HG02970 (cell line): Measurements from ENCODE around the gene B4GALT1.

Experiments used
- ATAC-seq: cut with Tn5 transposase; IDR thresholded peaks from one replicate; pipeline ENCODE4 v1.9.1; 2021; ENCODE audit warnings: mild to moderate bottlenecking, moderate library complexity, moderate number of reproducible peaks; ENCODE audit not compliant: unreplicated experiment, low FRiP score

Gene B4GALT1

DNA sequence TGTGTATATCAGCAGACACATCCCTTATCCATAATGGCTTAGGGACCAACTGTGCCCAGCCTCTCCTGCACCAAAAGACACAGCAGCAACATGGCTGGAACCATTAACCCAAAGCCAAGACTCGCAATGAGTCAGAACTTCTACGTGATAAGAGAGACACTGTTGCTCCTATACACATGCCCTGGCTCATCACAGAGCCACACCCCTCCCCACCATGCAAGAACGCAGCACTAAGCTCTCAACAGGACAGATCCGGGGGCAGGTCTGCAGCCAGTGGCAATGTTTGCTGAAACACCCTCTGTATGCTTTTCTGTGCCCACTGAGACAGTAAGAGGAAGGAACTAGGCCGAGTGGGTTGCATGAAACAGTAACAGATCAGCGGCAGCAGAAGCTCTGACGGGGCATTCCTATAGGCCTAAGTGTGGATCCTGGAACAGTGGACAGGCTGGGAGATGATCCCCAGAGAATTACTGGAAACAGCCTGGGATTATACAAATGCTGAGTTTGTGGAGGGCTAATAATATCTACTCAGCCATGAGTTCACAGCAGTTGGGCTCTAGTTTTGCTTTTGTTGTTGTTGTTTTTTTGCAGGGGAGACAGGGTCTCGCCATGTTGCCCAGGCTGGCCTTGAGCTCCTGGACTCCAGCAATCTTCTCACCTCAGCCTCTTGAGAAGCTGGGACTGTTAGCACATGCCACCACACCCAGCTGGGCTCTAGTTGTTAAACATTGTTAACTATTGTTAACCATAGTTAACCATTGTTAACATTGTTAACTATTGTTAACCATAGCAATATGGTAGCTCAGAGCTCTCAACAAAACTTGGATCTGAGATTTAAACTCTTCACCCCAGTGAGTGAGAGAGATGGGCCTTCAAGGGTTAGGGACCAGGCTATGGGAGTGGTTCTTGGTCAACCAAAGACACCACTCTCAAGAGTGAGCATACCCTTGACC lies 41.0 kb downstream of the B4GALT1 start:
- ATAC-seq: no peak

DNA sequence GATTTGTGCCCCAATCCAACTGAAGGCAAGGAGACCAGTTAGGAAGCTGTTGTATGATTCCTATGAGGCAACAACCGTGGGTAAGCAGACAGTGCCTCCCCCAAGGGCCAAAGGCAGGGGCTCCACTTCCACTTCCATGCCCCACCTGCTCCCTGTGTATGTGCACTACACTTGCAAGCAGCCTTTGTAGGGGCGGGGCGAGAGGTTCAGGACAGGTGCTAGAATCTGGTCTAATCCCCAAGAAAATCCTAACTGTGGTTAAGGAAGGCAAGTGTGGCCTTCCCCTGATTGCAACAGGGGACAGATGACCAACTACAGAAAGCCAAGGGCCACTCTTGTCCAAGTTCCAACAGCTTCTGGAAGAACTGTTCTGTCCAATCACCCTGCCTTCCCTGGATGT lies 41.7 kb downstream of the B4GALT1 start:
- no peak for ATAC-seq

DNA sequence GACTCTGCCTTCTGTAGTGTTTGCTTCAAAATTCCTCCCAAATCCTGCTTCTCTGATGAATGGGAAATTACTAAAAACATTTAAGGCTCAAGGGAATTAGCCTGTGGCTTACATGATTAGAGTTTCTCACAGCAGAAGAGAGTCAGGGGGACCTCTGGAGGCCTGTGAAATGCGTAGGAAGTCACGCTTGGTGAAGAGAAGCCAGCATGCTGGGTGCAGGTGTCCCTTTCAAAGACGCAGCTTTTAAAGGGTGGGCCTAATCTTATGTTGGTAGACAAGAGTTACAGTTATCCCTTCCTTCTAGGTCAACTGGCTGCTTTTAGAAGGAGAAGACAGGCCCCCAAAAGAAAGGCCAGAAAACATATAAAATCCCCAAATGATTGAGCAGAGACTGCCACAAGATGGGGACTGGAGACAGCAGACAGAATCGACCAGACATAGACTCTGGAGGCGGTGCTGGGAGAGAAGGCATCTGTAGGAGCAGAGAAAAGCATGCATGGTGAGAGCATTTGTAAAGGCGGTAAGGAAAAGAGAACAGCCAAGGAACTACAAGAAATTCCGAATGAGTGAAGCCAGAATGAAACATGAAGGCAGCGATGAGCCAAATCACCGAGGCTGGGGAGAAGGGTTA lies 42.3 kb downstream of the B4GALT1 start:
- ATAC-seq: no peak

DNA sequence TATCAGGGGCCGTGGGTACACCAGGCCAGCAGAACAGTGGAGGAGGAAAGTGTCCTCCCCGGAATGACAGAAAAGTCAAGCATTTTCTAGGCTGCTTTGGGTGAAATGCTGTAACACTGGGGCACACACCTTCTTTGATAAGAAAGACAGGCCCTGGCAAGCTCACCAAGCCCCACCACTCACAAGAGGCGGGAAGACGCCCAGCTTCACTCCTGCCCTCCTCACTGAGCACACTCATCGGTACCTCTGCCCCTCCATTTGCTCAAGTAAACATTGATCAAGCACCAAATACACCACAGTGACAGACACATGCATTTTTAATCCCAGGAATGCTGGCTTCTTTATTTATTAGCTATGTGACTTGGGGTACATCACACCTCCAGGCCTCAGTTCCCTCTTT lies 43.1 kb downstream of the B4GALT1 start:
- no peak for ATAC-seq

DNA sequence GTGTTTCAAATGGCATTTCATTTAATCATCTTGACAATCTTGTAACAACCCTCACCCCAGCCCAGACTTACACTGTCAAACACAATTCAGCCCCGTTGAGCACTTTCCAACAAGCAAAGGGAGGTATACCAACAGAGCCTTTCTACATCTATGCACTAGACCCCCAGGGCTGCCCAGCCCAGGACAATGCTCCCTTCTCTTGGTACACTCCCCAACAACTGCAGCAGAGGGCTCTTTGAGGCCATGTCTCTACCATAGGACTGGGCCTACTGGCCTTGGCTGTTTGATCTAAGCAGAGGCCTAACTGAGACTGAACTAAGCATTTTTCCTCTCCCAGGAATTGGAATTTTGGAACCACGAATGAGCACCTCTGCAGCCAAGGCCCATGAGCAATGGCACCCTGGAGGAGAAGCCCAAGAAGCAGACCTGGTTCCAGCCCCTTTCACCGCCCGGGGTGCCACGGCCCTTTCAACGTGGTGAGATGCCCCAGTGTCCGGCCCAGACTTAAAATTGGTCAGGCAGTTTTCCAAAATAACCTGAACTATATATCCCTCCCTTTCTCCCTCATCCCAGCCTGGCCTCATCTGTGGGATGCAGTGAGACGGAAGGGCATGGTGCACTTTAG lies 43.6 kb downstream of the B4GALT1 start:
- ATAC-seq: no peak

DNA sequence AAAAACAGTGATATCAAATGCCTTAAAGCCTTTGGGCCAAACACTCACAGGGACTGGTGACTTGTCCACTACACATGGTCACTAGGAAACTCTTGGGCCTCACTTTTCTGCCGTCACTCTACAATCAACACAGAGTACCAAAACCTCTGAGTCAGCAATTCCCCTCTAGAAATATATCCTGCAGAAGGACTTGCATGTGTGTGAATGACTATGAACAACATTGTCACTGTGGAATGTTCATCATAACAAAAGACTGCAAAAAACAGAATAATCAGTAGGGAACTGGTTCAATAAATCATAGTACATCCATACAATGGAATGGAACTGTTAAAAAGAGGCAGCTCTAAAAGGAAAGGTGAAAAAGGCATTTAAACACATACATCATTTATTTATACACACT lies 46.5 kb downstream of the B4GALT1 start:
- ATAC-seq: no peak

DNA sequence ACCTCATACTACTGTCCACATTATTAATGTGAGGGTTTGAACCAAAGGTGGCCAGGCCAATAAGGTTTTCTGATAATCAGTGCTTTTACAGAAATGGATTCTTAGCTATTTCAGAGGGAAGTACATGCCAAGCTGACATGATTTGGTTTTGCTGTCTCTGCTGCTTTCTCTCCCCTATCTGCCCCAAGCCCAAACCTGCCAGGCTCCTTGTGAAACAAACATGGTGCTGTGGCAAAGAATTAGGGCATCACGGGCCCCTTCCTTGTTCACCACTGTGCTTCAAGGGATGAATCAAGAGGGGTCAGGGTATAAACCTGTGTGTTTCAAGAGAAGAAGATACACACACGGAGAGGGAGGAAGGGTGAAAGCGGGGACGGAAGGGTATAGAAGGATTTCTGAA lies 49.3 kb downstream of the B4GALT1 start:
- no peak for ATAC-seq

DNA sequence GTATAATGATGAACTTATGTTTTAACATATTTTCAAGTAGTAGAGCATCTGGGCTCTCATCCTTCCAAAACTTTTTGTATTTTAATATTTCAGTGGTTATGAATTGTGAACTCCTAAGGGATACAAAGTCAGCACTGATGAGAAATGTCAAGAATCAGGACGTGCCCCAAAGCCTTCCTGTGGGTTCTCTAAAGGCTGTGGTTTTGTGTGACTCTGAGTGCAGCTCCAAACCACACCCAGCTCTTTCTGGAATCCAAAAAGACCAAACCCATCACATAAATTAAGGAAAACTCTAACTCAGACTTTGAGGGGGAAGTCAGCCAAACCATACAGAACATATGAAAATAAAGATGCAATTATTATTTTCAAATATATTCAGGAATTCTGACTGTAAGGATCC lies 49.8 kb downstream of the B4GALT1 start:
- no peak for ATAC-seq

DNA sequence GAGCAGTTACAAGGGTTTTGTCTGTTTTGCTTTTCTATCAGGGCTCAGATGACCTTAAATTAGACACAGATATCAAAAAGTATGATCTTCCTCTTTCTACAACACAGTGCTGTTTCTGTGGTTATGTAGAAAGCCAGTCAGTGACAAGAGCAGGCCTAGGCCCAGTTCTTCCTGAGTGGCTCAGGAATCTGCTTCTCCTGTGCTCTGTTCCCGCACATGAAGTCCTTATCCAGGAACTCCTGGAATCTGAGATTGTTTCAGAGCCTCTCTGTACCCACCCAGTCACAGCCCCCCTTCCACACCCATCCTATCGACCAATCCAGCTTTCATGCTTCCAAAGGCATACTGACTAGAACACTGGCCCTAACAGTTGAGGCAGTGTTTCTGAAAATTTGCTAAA lies 50.3 kb downstream of the B4GALT1 start:
- no peak for ATAC-seq

DNA sequence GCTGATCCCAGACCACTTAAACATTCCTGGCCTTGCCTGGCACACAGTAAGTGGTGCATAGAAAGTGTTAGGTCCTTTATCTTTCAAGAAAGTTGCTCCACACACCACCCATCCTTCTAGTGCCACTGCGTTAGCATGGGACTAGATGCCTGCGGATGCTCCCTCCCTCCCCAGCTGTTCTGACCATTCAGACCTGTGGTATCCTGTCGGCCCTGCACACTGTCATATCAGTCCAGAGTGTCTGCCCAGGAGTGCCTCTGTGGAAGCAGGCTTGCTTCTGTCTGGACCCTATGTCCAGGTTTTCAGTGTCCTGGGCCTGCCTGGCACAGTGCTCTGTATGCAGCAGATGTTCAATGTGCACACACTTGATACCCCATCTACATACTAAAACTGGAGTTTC lies 52.4 kb downstream of the B4GALT1 start:
- no peak for ATAC-seq

DNA sequence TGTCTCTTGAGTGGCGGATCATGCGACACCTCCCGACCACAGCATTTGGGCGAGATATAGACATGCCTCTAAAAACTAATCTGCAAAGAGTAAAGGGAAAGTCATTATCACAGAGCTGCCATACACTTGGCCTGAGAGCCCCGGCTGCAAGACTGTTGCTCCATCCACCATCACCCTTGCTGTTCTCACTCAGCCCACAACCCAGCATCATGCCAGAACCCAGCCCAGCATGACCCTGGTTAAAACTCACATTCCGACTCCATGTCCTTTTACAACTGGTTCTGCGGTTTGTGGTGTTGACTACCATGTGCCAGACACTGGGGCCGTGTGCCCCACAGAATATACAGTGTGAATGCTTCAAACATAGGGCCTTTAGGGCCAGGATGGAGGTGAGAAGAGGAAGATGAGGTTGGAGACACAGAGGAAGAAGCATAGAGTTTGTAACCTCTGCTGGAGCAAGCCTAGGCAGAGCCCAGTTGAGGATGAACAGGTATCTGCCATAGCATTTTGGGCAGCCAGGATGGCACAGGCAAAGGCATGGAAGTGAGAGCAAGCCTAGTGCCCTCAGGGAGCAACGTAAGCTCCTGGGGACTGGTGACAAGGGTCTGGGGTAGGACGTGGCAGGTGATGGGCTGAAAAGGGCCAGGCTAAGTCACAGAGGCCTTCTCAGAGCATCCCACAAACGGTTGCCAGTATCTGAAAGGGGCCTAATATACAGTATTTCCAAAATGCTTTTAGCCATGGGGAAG lies 53.2 kb downstream of the B4GALT1 start:
- no peak for ATAC-seq

DNA sequence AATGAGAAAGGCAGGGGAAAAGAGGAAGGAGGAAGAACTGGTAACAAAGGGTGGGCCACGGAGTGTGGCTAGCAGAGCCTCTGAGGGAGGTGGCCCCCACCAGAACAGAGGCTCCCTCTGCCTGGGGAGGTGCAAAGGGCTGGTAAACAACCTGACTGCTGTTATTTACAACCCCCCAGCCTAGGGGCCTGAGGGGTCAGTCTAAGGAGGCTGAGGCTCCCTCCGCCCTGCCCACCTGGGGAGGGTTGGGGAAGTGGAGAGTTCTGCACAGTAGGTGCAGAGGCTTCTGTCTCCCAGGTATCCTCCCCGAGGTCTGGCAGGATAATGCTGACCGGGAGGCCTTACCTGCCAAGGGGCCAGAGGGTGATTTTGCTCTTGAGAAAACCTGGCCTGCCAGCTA lies 55.0 kb downstream of the B4GALT1 start:
- ATAC-seq: no peak

DNA sequence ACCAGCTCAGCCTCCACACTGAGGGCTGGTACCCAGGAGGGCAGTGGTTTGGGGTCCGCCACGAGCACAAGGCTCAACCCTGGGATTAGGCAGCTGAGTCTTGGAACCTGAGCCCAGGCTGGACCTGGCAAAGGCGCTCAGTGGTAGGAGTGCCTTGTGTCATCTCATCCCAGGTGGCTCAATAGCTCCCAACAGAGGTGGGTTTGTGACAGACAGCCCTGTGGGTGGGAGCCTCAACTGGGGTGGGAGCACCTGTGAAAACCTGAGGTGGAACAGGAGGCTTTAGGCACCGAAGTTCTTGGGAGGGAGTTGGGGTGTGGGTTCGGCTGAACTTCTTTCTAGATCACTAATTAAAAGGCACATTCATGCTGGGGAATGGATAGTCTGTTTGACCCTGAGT lies 55.5 kb downstream of the B4GALT1 start:
- no peak for ATAC-seq

DNA sequence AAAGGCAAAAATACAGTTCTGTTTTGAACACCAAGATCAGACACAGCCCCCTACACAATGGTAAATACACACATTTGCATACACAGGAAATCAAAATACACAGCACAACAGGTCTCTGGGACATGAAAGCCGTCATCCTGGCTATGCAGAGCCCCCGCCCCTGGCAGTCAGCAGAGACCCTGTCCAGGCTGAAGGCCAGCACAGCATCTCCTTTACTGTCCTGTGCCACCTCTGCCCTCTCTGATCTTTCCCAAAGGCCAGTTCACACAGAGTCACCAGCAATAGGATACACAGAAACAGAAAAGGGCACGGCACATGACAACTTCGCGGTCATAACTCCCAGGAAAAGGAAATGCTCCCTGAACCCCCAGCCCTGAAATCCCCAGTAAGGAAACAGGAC lies 56.5 kb downstream of the B4GALT1 start:
- no peak for ATAC-seq

DNA sequence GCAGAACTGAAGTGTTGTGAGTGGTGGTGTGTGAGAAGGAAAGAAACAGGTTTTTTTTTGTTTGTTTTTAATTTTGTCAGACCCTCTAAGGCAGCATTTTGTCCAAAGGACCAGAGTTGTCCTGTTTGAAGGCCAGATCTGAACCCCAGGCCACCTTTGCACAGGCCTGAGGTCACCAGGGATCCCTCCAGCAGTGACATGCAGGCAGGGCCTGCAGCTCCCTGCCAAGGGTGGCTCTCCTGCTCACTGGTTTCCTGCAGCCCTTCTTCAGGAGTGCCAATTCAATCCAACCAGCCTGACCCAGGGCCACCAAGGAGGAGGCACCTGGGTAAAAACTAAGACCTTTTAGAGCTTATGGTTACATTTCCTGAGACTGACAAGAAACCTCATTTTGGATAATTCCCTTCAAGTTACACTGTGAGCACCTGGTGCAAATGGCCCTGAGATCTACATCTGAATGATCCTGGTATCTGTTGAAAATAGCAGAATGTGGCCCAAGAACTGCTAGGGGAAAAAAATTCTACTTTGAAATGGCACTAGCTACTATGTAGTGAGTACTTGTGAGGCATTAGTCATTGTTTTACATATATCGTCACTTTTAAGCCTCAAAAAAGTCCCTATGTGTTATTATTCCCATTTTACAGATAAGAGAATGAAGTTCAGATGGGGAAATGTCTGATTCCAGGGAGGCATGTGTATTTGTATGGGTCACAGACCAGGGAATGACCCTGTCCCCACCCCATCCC lies 57.1 kb downstream of the B4GALT1 start:
- ATAC-seq: no peak

DNA sequence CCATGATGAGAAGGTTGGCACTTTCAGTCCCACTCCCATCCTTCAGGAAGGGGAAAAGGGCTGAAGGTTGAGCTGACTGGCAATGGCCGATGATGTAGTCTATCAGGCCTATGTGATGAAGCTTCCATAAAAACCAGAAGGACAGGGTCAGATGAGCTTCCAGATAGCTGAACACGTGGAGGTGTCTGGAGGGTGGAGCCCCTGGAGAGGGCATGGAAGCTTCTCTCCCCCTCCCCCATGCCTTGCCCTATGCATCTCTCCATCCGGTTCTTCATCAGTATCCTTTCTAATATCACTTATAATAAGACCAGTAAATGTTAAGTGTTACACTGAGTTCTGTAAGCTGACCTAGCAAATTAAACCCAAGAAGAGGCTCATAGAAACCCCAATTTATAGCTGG lies 58.0 kb downstream of the B4GALT1 start:
- no peak for ATAC-seq

DNA sequence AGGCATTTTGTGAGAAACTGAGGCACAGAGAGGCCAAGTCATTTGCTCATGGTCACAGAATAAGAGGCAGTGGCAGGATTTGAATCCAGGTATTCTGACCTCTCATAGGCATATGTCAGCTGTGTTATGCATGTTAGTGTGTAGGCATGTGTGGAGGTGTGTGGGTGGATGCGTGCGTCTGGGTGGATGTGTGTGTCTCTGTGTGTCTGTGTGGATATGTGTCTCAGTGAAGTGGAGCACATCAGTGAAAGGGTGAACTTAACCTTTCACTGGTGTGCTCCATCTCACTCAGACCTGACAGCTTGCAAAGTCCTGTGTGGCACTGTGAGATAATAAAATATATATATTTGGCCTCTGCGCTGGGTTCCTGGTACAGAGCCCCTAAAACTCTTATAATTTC lies 58.7 kb downstream of the B4GALT1 start:
- no peak for ATAC-seq

DNA sequence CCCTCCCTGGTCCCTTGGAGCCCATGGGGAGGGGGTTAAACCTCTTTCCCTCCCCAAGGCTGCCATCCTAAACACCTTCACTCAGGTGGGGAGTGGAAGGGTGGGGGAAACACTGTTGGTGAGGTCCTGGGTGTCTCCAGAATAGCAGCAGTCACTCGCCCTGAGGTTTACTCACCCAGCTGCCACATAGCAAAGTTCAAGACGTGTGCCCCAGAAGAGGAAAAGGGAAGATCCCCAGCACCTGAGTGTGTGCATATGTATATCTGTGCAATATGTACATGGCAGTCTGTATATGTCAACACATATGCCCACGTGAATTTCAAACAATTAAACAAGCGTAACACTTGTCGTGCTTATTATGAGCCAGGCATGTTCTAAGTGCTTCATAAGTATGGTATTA lies 59.4 kb downstream of the B4GALT1 start:
- no peak for ATAC-seq

DNA sequence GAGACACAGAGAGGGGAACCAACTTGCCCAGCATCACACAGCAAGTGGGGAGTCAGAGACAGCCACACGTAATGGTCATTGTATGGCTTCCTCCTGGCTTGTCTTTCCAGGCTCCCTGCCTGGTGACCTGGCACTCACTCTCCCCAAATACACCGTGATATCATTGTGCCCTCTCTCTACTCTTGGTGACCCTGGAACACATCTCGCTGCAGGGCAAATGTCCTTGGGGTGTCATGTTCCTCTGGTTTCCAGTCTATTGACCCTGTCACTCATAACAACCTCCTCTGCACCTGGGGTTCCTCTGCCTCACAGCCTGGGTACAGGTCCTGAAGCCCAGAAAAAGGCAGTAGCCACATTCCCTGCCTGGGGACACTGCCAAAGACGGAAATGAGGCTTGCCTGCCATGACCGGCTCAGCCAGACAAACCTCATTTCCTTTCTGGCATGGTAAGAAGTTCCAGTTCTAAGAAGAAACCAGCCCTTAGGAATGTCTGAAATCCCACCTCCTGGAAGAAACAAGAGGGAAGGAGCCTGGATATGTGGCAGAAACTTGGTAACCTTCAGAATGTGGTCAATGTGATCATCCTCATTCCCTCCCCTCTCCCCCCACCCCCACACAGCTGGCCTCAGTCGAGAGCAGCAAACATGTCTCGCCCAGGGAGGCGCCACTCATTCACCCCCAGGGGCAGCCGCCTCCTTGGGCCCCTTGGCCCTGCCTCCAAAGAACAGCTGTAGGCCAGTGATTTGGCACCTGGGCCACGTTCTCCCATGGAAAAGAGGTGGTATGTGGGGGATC lies 60.1 kb downstream of the B4GALT1 start:
- ATAC-seq: no peak
